ENCODE data around the gene ULBP2. TPM values are rescaled to one million over a fixed set of nuclear protein-coding genes. Genes with fewer than 3 reads are reported as not detected.
"Not testable (repeated sequence)": the region's sequence is repeated elsewhere in the genome, so short reads cannot be mapped to it uniquely, and the experiment has no call there.

The ULBP2 gene
- total and polyA plus RNA-seq, 11 donors, result 0.27 to 3.7 (median 0.85) TPM

DNA sequence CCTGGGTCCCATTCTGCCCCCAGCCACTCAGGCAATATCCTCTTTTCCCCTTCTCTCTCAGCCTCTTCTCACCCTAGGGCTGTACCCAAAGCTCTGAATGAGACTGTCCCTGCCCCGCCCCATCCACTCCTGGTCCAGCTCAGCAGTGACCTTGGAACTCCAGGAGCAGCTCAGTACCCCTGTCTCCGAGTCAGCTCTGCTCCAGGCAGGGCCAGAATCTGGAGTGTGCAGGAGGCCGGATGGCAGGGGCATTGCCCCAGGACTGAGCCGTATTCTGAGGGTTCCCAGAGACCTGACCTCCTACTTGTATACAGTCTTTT is 16.9 kb upstream of the ULBP2 start:
- 76 to 93% (median 79%) methylated on average over 4 of the region's 4 CpGs for WGBS, 4 donors
- peaks cover 0 to 32% (median 20%) of the 10 kb centered on the region in 12 donors for H3K4me1 ChIP-seq
- peaks cover 0 to 49% (median 11%) of the 10 kb centered on the region in 9 donors for H3K27me3 ChIP-seq
- no peak for DNase-seq
- no peaks in the 10 kb centered on the region for H3K9me3 ChIP-seq
- TF ChIP-seq, protein P1, sequence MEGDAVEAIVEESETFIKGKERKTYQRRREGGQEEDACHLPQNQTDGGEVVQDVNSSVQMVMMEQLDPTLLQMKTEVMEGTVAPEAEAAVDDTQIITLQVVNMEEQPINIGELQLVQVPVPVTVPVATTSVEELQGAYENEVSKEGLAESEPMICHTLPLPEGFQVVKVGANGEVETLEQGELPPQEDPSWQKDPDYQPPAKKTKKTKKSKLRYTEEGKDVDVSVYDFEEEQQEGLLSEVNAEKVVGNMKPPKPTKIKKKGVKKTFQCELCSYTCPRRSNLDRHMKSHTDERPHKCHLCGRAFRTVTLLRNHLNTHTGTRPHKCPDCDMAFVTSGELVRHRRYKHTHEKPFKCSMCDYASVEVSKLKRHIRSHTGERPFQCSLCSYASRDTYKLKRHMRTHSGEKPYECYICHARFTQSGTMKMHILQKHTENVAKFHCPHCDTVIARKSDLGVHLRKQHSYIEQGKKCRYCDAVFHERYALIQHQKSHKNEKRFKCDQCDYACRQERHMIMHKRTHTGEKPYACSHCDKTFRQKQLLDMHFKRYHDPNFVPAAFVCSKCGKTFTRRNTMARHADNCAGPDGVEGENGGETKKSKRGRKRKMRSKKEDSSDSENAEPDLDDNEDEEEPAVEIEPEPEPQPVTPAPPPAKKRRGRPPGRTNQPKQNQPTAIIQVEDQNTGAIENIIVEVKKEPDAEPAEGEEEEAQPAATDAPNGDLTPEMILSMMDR (IDR thresholded peaks at IDR 0.05), result no peak
- TF ChIP-seq POLR2A (IDR thresholded peaks at IDR 0.05), result no peak
- H3K36me3 ChIP-seq, result no peaks in the 10 kb centered on the region
- peak overlapping the region in 3 of 12 donors; percentile 56 to 63 (median 62) for H3K4me3 ChIP-seq
- intact Hi-C loops (cut with DNase I), result loop anchor here (2.0 to 10.0 kb wide), 11 partner anchors 28 to 360 kb away; partner anchors contain the start of genes GINM1 (in 3 of the 10), LATS1 (in 1 of the 10) and LRP11 (in 1 of the 10)
- H3K27ac ChIP-seq, result peak overlapping the region in 1 of 12 donors; percentile 68
- ATAC-seq, result no peak

DNA sequence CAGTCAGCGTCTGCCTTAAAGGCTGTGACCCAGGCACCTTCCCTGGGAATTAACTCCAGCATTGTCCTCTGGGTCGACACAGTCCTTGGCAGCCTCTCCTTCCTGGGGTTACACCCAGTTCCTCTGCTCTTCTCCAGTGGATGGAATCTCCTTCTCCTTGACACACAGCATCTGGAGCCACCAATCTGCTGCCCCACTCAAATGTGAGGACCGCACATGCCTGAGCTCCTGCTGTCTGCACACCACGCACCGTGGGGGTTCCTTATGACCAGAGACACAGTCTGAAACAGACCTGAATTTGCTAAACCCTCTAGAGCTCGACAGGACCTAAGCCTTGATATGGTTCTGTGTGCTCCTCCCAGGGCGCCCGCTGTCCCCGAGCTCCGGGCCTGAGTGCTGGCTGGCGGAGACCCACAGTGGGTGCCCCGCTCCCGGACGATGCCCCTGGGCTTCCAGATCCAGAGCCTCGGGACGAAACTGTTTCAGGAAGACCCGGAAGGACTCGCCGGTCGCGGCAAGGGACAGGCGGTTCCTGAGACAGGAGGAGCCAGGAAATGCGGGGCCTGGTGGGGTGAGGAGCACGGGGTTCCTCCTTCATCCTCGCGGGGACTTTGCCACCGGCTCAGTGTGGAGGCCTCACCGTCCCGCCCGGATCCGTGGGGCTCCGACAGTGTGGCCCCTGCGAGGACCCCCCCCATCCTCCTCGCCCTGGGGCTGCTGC is 16.4 kb upstream of the ULBP2 start:
- 7 to 21% (median 11%) methylated on average over 19 to 34 of the region's 34 CpGs for WGBS, 4 donors
- intact Hi-C loops (cut with DNase I), result loop anchor here (2.0 to 10.0 kb wide), 11 partner anchors 29 to 361 kb away; partner anchors contain the start of genes GINM1 (in 3 of the 10), LATS1 (in 1 of the 10) and LRP11 (in 1 of the 10)
- ATAC-seq (peak; percentile 4 to 40 (median 37)), DNase-seq (peak in 3 of 5 donors; percentile 34 to 60 (median 42))
- Histone ChIP-seq H3K4me3 (peak overlapping the region; percentile 42 to 63 (median 56)), H3K27ac (peak overlapping the region in 10 of 12 donors; percentile 30 to 70 (median 58)), H3K9me3 (no peaks in the 10 kb centered on the region), H3K27me3 (peaks cover 0 to 52% (median 17%) of the 10 kb centered on the region in 9 donors), H3K36me3 (no peaks in the 10 kb centered on the region), H3K4me1 (peaks cover 0 to 32% (median 20%) of the 10 kb centered on the region in 12 donors)
- TF ChIP-seq, protein P1 (IDR thresholded peaks at IDR 0.05), result no peak
- no peak for TF ChIP-seq POLR2A (IDR thresholded peaks at IDR 0.05)

DNA sequence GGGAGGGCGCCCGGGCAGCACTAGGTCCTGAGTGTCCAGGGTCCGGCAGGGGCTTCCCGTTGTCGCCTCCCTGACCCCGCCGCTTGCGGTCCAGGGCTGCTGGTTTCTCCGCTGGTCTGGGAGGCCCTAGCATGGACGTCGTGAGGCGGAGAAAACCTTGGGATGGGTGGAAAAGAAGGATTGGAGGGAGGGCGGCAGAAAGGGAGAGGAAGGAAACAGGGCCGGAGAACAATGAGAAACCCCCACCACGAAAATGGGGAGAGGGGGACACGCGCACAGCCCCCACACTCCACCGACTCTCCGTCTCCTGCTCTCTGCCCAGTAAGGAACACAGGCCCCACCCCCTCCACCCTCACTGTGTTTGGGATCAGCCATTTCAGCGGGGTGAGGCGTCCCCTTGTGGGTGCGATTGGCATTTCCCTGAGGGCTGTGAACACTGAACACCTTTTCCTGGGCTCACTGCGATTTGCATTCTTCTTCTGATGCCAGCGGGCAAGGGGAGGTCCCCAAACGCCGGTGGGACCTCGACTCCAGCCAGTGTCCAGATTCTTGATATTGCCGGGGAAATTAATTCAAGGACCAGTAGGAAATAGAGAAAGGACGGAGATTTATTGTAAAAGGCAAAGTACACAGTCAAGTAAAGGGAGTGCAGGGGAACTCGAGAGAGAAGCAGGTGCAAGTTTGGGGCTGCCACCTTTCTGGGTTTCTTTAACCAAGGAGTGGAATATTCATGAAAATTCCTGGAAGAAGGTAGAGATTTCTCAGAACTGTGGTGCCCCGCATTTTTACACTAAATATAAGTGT is 15.6 kb upstream of the ULBP2 start:
- Histone ChIP-seq H3K9me3 (no peaks in the 10 kb centered on the region), H3K27me3 (peaks cover 0 to 58% (median 24%) of the 10 kb centered on the region in 9 donors), H3K27ac (peak overlapping the region in 10 of 12 donors; percentile 30 to 70 (median 58)), H3K4me3 (peak overlapping the region; percentile 42 to 63 (median 56)), H3K4me1 (peaks cover 0 to 32% (median 20%) of the 10 kb centered on the region in 12 donors), H3K36me3 (no peaks in the 10 kb centered on the region)
- ATAC-seq, result peak; percentile 84 to 93 (median 92)
- DNase-seq, result peak; percentile 87 to 93 (median 90)
- intact Hi-C loops (cut with DNase I), result loop anchor here (1.0 to 10.0 kb wide), 13 partner anchors 29 to 361 kb away; partner anchors contain the start of genes GINM1 (in 3 of the 10), LATS1 (in 1 of the 10) and LRP11 (in 1 of the 10)
- TF ChIP-seq, protein P1 (IDR thresholded peaks at IDR 0.05), result peak; percentile 72 to 95 (median 86)
- TF ChIP-seq POLR2A (IDR thresholded peaks at IDR 0.05), result no peak
- WGBS, 4 donors, result 2 to 4% (median 3%) methylated on average over 31 of the region's 31 CpGs

DNA sequence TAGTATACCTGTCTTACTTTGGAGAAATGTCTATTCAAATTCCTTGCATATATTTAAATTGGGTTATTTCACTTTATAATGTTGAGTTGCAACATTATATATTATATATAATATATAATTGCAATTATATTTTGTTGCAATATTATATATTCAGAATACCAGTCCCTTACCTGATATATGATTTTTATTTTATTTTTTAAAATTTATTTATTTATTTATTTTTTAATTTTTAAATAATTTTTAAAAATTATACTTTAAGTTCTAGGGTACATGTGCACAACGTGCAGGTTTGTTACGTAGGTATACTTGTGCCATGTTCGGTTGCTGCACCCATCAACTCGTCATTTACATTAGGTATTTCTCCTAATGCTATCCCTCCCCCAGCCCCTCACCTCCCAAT is 14.8 kb upstream of the ULBP2 start:
- H3K27ac ChIP-seq, H3K9me3 ChIP-seq, H3K4me3 ChIP-seq, ATAC-seq, DNase-seq, H3K36me3 ChIP-seq: not testable (repeated sequence)
- peaks cover 0 to 58% (median 33%) of the 10 kb centered on the region in 9 donors for H3K27me3 ChIP-seq
- intact Hi-C loops (cut with DNase I), result loop anchor here in 9 of 10 donors (2.0 to 10.0 kb wide), 9 partner anchors 62 to 362 kb away; partner anchors contain the start of genes GINM1 (in 3 of the 9) and LRP11 (in 1 of the 9)
- peaks cover 0 to 32% (median 20%) of the 10 kb centered on the region in 12 donors for H3K4me1 ChIP-seq
- WGBS, 4 donors, result 77 to 87% (median 84%) methylated on average over 4 of the region's 4 CpGs

Data from heart left ventricle (tissue), 16 donors.